Smooth muscle cell (in vitro differentiated cells): ENCODE results near the gene LRRC47. TPM values are rescaled to one million over a fixed set of nuclear protein-coding genes. Genes with fewer than 3 reads are reported as not detected.

ENCODE experiments used
- DNase-seq: peaks from one replicate; lab custom pipeline; 2025; ENCODE audit not compliant: unreplicated experiment; lab: John Stamatoyannopoulos, UW
- H2AFZ ChIP-seq: fragments of 200-600 bp; sonication (generic); 2 replicates; pipeline ENCODE4 v1.6.0; 2016; ENCODE audit warnings: antibody characterized with exemption, low read depth, mild to moderate bottlenecking
- H3F3A ChIP-seq: fragments of 200-600 bp; sonication (generic); 2 replicates; pipeline ENCODE4 v1.6.0; 2017; ENCODE audit warnings: antibody characterized with exemption, low read depth
- H3K27ac ChIP-seq: fragments of 200-600 bp; sonication (generic); 2 replicates; pipeline ENCODE4 v1.5.1; 2016; ENCODE audit warnings: low read depth, mild to moderate bottlenecking
- H3K27me3 ChIP-seq: fragments of 200-600 bp; sonication (generic); 2 replicates; pipeline ENCODE4 v1.6.1; 2016; ENCODE audit warnings: low read depth, mild to moderate bottlenecking
- H3K36me3 ChIP-seq: fragments of 200-600 bp; sonication (generic); 2 replicates; pipeline ENCODE4 v1.5.1; 2016; ENCODE audit warnings: low read depth
- H3K4me1 ChIP-seq: fragments of 200-600 bp; sonication (generic); 2 replicates; pipeline ENCODE4 v1.5.1; 2016; ENCODE audit warnings: low read depth
- H3K4me2 ChIP-seq: fragments of 200-600 bp; sonication (generic); 2 replicates; pipeline ENCODE4 v1.6.0; 2016; ENCODE audit warnings: mild to moderate bottlenecking
- H3K4me3 ChIP-seq: fragments of 200-600 bp; sonication (generic); 2 replicates; pipeline ENCODE4 v1.5.1; 2016; ENCODE audit warnings: mild to moderate bottlenecking
- H3K79me2 ChIP-seq: fragments of 200-600 bp; sonication (generic); 2 replicates; pipeline ENCODE4 v1.6.0; 2016; ENCODE audit warnings: low read depth, mild to moderate bottlenecking
- H3K9ac ChIP-seq: fragments of 200-600 bp; sonication (generic); 2 replicates; pipeline ENCODE4 v1.6.0; 2016; ENCODE audit warnings: low read depth
- H3K9me3 ChIP-seq: fragments of 200-600 bp; sonication (generic); replicated peaks from 2 replicates; pipeline ENCODE4 v1.5.1; 2016; ENCODE audit warnings: low read depth
- H4K20me1 ChIP-seq: fragments of 200-600 bp; sonication (generic); 2 replicates; pipeline ENCODE4 v1.6.0; 2016; ENCODE audit warnings: low read depth
- CTCF ChIP-seq: fragments of 200-600 bp; sonication (generic); IDR thresholded peaks from 2 replicates; pipeline ENCODE4 v1.5.1; 2017; ENCODE audit warnings: borderline replicate concordance, mild to moderate bottlenecking, antibody characterized with exemption; ENCODE audit not compliant: insufficient read depth, poor library complexity, severe bottlenecking
- WGBS: methylation state at CpG from one replicate; pipeline ENCODE4 v1.1.7; 2016; ENCODE audit warnings: low lambda C conversion rate; 5-methylcytosine and 5-hydroxymethylcytosine counted together
- polyA plus RNA-seq: library from polyadenylated mRNA; unstranded; fragments of >200 nt; fragmentation: Nextera tagmentation; extraction: Ambion mirVana; gene quantifications from 2 replicates; pipeline ENCODE4 v1.2.1, GENCODE V29; 2016
- total RNA-seq: library from RNA; depleted of rRNA; stranded (reverse); fragments of >200 nt; gene quantifications from 2 replicates; pipeline ENCODE4 v1.2.3, GENCODE V29; 2014

LRRC47 gene
- total and polyA plus RNA-seq, 2 experiments from 2014 or later, result 24.9 to 38.0 TPM

- Histone ChIP-seq H3K36me3 (peaks cover 5% of the 10 kb centered on the region), H3K79me2 (no peaks in the 10 kb centered on the region), H4K20me1 (no peaks in the 10 kb centered on the region), H3K4me3 (no peak overlapping the region), H3K27ac (no peak overlapping the region), H3F3A (peaks cover 3% of the 10 kb centered on the region), H3K4me1 (peaks cover 12% of the 10 kb centered on the region), H3K9ac (no peak overlapping the region), H2AFZ (no peak overlapping the region), H3K27me3 (no peaks in the 10 kb centered on the region), H3K4me2 (no peak overlapping the region), H3K9me3 (no peaks in the 10 kb centered on the region)
- WGBS, result 86% methylated on average over 10 of the region's 10 CpGs
- DNase-seq, result no peak
- TF ChIP-seq CTCF, result no peak
Measured at GRCh38 chr1:3777078-3777547, 19.2 kb downstream of the LRRC47 start.

GRCh38 chr1:3776231-3776961 is 19.9 kb downstream of the LRRC47 start:
- peaks cover 3% of the 10 kb centered on the region for H3K36me3 ChIP-seq
- no peak overlapping the region for H3K4me3 ChIP-seq
- 89% methylated on average over 16 of the region's 21 CpGs for WGBS
- no peak for DNase-seq
- peaks cover 3% of the 10 kb centered on the region for H3F3A ChIP-seq
- H2AFZ ChIP-seq, result no peak overlapping the region
- no peak overlapping the region for H3K9ac ChIP-seq
- peaks cover 15% of the 10 kb centered on the region for H3K4me1 ChIP-seq
- H3K27ac ChIP-seq, result no peak overlapping the region
- H3K4me2 ChIP-seq, result no peak overlapping the region
- H3K79me2 ChIP-seq, result no peaks in the 10 kb centered on the region
- H3K27me3 ChIP-seq, result no peaks in the 10 kb centered on the region
- H4K20me1 ChIP-seq, result no peaks in the 10 kb centered on the region
- no peaks in the 10 kb centered on the region for H3K9me3 ChIP-seq
- no peak for TF ChIP-seq CTCF

GRCh38 chr1:3775490-3776230 is 20.6 kb downstream of the LRRC47 start:
- H3K79me2 ChIP-seq, result no peaks in the 10 kb centered on the region
- no peaks in the 10 kb centered on the region for H3K36me3 ChIP-seq
- H4K20me1 ChIP-seq, result no peaks in the 10 kb centered on the region
- peaks cover 15% of the 10 kb centered on the region for H3K4me1 ChIP-seq
- no peaks in the 10 kb centered on the region for H3K9me3 ChIP-seq
- no peaks in the 10 kb centered on the region for H3K27me3 ChIP-seq
- peaks cover 3% of the 10 kb centered on the region for H3F3A ChIP-seq
- peak overlapping the region; percentile 48 for H3K4me2 ChIP-seq
- no peak overlapping the region for H3K27ac ChIP-seq
- H2AFZ ChIP-seq, result no peak overlapping the region
- 49% methylated on average over 27 of the region's 27 CpGs for WGBS
- DNase-seq, result peak; percentile 20
- TF ChIP-seq CTCF, result peak; percentile 11
- no peak overlapping the region for H3K9ac ChIP-seq
- H3K4me3 ChIP-seq, result no peak overlapping the region
